Kidney tubule cell (primary cell): ENCODE measurements around the gene FBXL14.

ENCODE experiments used
- DNase-seq: peaks from one replicate; pipeline ENCODE4 v3.0.0-alpha.2; 2018; ENCODE audit warnings: low spot score

The FBXL14 gene

GRCh38 chr12:1593174-1594005 is 991 bp downstream of the FBXL14 start:
- peak; percentile 52 for DNase-seq

GRCh38 chr12:1592444-1593173 is 1.8 kb downstream of the FBXL14 start:
- DNase-seq = peak; percentile 73

GRCh38 chr12:1591543-1591942 is 2.8 kb downstream of the FBXL14 start:
- DNase-seq = no peak

GRCh38 chr12:1591034-1591433 is 3.3 kb downstream of the FBXL14 start:
- DNase-seq = no peak

GRCh38 chr12:1590221-1590979 is 4.0 kb downstream of the FBXL14 start:
- no peak for DNase-seq

GRCh38 chr12:1588575-1588947 is 5.8 kb downstream of the FBXL14 start:
- no peak for DNase-seq

GRCh38 chr12:1587927-1588574 is 6.3 kb downstream of the FBXL14 start:
- DNase-seq = no peak

GRCh38 chr12:1584326-1584725 is 10.1 kb downstream of the FBXL14 start:
- no peak for DNase-seq

- DNase-seq = peak; percentile 85
Measured at GRCh38 chr12:1583421-1584078, 10.8 kb downstream of the FBXL14 start.

- DNase-seq = no peak
Measured at GRCh38 chr12:1582709-1583050, 11.7 kb downstream of the FBXL14 start.

- no peak for DNase-seq
Measured at GRCh38 chr12:1581973-1582708, 12.2 kb downstream of the FBXL14 start.

GRCh38 chr12:1580526-1580925 is 13.9 kb downstream of the FBXL14 start:
- no peak for DNase-seq

GRCh38 chr12:1579651-1580435 is 14.5 kb downstream of the FBXL14 start:
- DNase-seq = peak; percentile 44

GRCh38 chr12:1576410-1577241 is 17.8 kb downstream of the FBXL14 start:
- DNase-seq = no peak

- DNase-seq = no peak
Measured at GRCh38 chr12:1575408-1576401, 18.7 kb downstream of the FBXL14 start.

- no peak for DNase-seq
Measured at GRCh38 chr12:1574865-1575259, 19.5 kb downstream of the FBXL14 start.

GRCh38 chr12:1573960-1574864 is 20.2 kb downstream of the FBXL14 start:
- no peak for DNase-seq
